ENCODE results near the gene RER1.

DNA sequence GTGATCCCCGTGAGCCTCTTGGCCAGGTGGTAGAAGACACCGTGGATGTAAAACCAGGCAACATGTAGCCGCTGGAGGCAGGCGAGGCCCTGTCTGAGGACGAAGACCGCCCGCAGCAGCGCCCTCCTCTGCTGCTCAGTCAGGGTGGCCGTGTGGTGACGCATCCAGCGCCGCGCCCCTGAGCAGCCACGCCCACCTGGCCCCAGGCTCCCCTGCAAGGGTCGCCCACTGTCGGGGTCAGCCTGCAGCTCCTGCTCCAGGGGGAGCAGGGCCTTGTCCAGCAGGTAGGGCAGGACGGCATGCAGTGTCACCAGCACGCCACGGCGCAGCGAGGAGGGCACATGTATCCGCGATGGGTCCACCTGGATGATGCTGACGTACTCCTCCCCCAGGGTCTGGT, 16.8 kb downstream of the RER1 start:
- TF ChIP-seq, protein P1, sequence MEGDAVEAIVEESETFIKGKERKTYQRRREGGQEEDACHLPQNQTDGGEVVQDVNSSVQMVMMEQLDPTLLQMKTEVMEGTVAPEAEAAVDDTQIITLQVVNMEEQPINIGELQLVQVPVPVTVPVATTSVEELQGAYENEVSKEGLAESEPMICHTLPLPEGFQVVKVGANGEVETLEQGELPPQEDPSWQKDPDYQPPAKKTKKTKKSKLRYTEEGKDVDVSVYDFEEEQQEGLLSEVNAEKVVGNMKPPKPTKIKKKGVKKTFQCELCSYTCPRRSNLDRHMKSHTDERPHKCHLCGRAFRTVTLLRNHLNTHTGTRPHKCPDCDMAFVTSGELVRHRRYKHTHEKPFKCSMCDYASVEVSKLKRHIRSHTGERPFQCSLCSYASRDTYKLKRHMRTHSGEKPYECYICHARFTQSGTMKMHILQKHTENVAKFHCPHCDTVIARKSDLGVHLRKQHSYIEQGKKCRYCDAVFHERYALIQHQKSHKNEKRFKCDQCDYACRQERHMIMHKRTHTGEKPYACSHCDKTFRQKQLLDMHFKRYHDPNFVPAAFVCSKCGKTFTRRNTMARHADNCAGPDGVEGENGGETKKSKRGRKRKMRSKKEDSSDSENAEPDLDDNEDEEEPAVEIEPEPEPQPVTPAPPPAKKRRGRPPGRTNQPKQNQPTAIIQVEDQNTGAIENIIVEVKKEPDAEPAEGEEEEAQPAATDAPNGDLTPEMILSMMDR (conservative IDR thresholded peaks at IDR 0.05) = no peak
- no peak for TF ChIP-seq ZFX (IDR thresholded peaks at IDR 0.05)

Measured in C4-2B (cell line).